Measurements from ENCODE around the gene PAN3.

Gene PAN3

GRCh38 chr13:28322256-28322905 is 184.0 kb downstream of the PAN3 start:
- DNase-seq (ENCODE audit: low spot score in 2 of 2) (no peak), ATAC-seq (replicated peaks; ENCODE audit: extremely low read depth, poor library complexity, severe bottlenecking) (no peak)
- H3K4me1 Mint-ChIP-seq = no peaks in the 10 kb centered on the region
- no peaks in the 10 kb centered on the region for H3K36me3 Mint-ChIP-seq (ENCODE audit: insufficient read depth)
- H3K9me3 Mint-ChIP-seq = no peaks in the 10 kb centered on the region
- H3K27me3 Mint-ChIP-seq = no peaks in the 10 kb centered on the region
- H3K27ac Mint-ChIP-seq (ENCODE audit: low read depth) = no peak overlapping the region
- no peak overlapping the region for H3K4me3 Mint-ChIP-seq

GRCh38 chr13:28324181-28324789 is 185.9 kb downstream of the PAN3 start:
- no peak overlapping the region for H3K27ac Mint-ChIP-seq (ENCODE audit: low read depth)
- H3K4me1 Mint-ChIP-seq = no peaks in the 10 kb centered on the region
- H3K4me3 Mint-ChIP-seq = no peak overlapping the region
- no peaks in the 10 kb centered on the region for H3K36me3 Mint-ChIP-seq (ENCODE audit: insufficient read depth)
- no peaks in the 10 kb centered on the region for H3K9me3 Mint-ChIP-seq
- DNase-seq (ENCODE audit: low spot score in 2 of 2) = peak in 1 of 2 donors; percentile 18
- ATAC-seq (replicated peaks; ENCODE audit: extremely low read depth, poor library complexity, severe bottlenecking) = no peak
- peaks cover 9% of the 10 kb centered on the region for H3K27me3 Mint-ChIP-seq

GRCh38 chr13:28325022-28325421 is 186.7 kb downstream of the PAN3 start:
- H3K27ac Mint-ChIP-seq (ENCODE audit: low read depth) = no peak overlapping the region
- H3K4me3 Mint-ChIP-seq = no peak overlapping the region
- H3K27me3 Mint-ChIP-seq = peaks cover 13% of the 10 kb centered on the region
- no peaks in the 10 kb centered on the region for H3K36me3 Mint-ChIP-seq (ENCODE audit: insufficient read depth)
- no peaks in the 10 kb centered on the region for H3K9me3 Mint-ChIP-seq
- no peaks in the 10 kb centered on the region for H3K4me1 Mint-ChIP-seq
- DNase-seq (ENCODE audit: low spot score in 2 of 2) (no peak), ATAC-seq (replicated peaks; ENCODE audit: extremely low read depth, poor library complexity, severe bottlenecking) (no peak)

- Mint-ChIP-seq H3K4me3 (no peak overlapping the region), H3K36me3 (ENCODE audit: insufficient read depth) (no peaks in the 10 kb centered on the region), H3K27me3 (peaks cover 13% of the 10 kb centered on the region), H3K4me1 (no peaks in the 10 kb centered on the region), H3K27ac (ENCODE audit: low read depth) (no peak overlapping the region), H3K9me3 (no peaks in the 10 kb centered on the region)
- DNase-seq (ENCODE audit: low spot score in 2 of 2) = no peak
- no peak for ATAC-seq (replicated peaks; ENCODE audit: extremely low read depth, poor library complexity, severe bottlenecking)
Measured at GRCh38 chr13:28326056-28326455, 187.7 kb downstream of the PAN3 start.

GRCh38 chr13:28327373-28328270 is 189.3 kb downstream of the PAN3 start:
- no peak overlapping the region for H3K27ac Mint-ChIP-seq (ENCODE audit: low read depth)
- peaks cover 13% of the 10 kb centered on the region for H3K27me3 Mint-ChIP-seq
- DNase-seq (ENCODE audit: low spot score in 2 of 2) (no peak), ATAC-seq (replicated peaks; ENCODE audit: extremely low read depth, poor library complexity, severe bottlenecking) (no peak)
- H3K4me1 Mint-ChIP-seq = no peaks in the 10 kb centered on the region
- no peaks in the 10 kb centered on the region for H3K36me3 Mint-ChIP-seq (ENCODE audit: insufficient read depth)
- H3K4me3 Mint-ChIP-seq = no peak overlapping the region
- H3K9me3 Mint-ChIP-seq = no peaks in the 10 kb centered on the region

GRCh38 chr13:28328271-28328607 is 189.9 kb downstream of the PAN3 start:
- no peaks in the 10 kb centered on the region for H3K4me1 Mint-ChIP-seq
- DNase-seq (ENCODE audit: low spot score in 2 of 2) (no peak), ATAC-seq (replicated peaks; ENCODE audit: extremely low read depth, poor library complexity, severe bottlenecking) (no peak)
- no peak overlapping the region for H3K4me3 Mint-ChIP-seq
- H3K36me3 Mint-ChIP-seq (ENCODE audit: insufficient read depth) = no peaks in the 10 kb centered on the region
- H3K9me3 Mint-ChIP-seq = no peaks in the 10 kb centered on the region
- H3K27me3 Mint-ChIP-seq = peaks cover 13% of the 10 kb centered on the region
- no peak overlapping the region for H3K27ac Mint-ChIP-seq (ENCODE audit: low read depth)

GRCh38 chr13:28329395-28330158 is 191.2 kb downstream of the PAN3 start:
- Mint-ChIP-seq H3K27me3 (peaks cover 13% of the 10 kb centered on the region), H3K4me1 (no peaks in the 10 kb centered on the region), H3K36me3 (ENCODE audit: insufficient read depth) (no peaks in the 10 kb centered on the region), H3K4me3 (no peak overlapping the region), H3K27ac (ENCODE audit: low read depth) (no peak overlapping the region), H3K9me3 (no peaks in the 10 kb centered on the region)
- ATAC-seq (replicated peaks; ENCODE audit: extremely low read depth, poor library complexity, severe bottlenecking) (no peak), DNase-seq (ENCODE audit: low spot score in 2 of 2) (no peak)

- Mint-ChIP-seq H3K27ac (ENCODE audit: low read depth) (no peak overlapping the region), H3K9me3 (no peaks in the 10 kb centered on the region), H3K4me1 (no peaks in the 10 kb centered on the region), H3K4me3 (no peak overlapping the region), H3K27me3 (peaks cover 35% of the 10 kb centered on the region), H3K36me3 (ENCODE audit: insufficient read depth) (no peaks in the 10 kb centered on the region)
- no peak for DNase-seq (ENCODE audit: low spot score in 2 of 2)
- no peak for ATAC-seq (replicated peaks; ENCODE audit: extremely low read depth, poor library complexity, severe bottlenecking)
Measured at GRCh38 chr13:28333204-28333881, 195.0 kb downstream of the PAN3 start.

- Mint-ChIP-seq H3K4me3 (no peak overlapping the region), H3K27me3 (peaks cover 34% of the 10 kb centered on the region), H3K36me3 (ENCODE audit: insufficient read depth) (no peaks in the 10 kb centered on the region), H3K9me3 (no peaks in the 10 kb centered on the region), H3K27ac (ENCODE audit: low read depth) (no peak overlapping the region), H3K4me1 (no peaks in the 10 kb centered on the region)
- ATAC-seq (replicated peaks; ENCODE audit: extremely low read depth, poor library complexity, severe bottlenecking) (no peak), DNase-seq (ENCODE audit: low spot score in 2 of 2) (no peak)
Measured at GRCh38 chr13:28336193-28336657, 197.9 kb downstream of the PAN3 start.

- H3K9me3 Mint-ChIP-seq = no peaks in the 10 kb centered on the region
- H3K4me1 Mint-ChIP-seq = no peaks in the 10 kb centered on the region
- DNase-seq (ENCODE audit: low spot score in 2 of 2) (no peak), ATAC-seq (replicated peaks; ENCODE audit: extremely low read depth, poor library complexity, severe bottlenecking) (no peak)
- peaks cover 34% of the 10 kb centered on the region for H3K27me3 Mint-ChIP-seq
- H3K4me3 Mint-ChIP-seq = no peak overlapping the region
- H3K27ac Mint-ChIP-seq (ENCODE audit: low read depth) = no peak overlapping the region
- no peaks in the 10 kb centered on the region for H3K36me3 Mint-ChIP-seq (ENCODE audit: insufficient read depth)
Measured at GRCh38 chr13:28337166-28338005, 199.0 kb downstream of the PAN3 start.

- H3K27ac Mint-ChIP-seq (ENCODE audit: low read depth) = no peak overlapping the region
- DNase-seq (ENCODE audit: low spot score in 2 of 2) (no peak), ATAC-seq (replicated peaks; ENCODE audit: extremely low read depth, poor library complexity, severe bottlenecking) (no peak)
- no peak overlapping the region for H3K4me3 Mint-ChIP-seq
- H3K36me3 Mint-ChIP-seq (ENCODE audit: insufficient read depth) = no peaks in the 10 kb centered on the region
- no peaks in the 10 kb centered on the region for H3K9me3 Mint-ChIP-seq
- H3K27me3 Mint-ChIP-seq = peaks cover 34% of the 10 kb centered on the region
- no peaks in the 10 kb centered on the region for H3K4me1 Mint-ChIP-seq
Measured at GRCh38 chr13:28338006-28338574, 199.7 kb downstream of the PAN3 start.

Data from central memory CD8-positive, alpha-beta T cell (primary cell).